Mucosa of descending colon (tissue), 3 donors: ENCODE data around the gene KAZN. TPM values are rescaled to one million over a fixed set of nuclear protein-coding genes. Genes with fewer than 3 reads are reported as not detected.
A peak's percentile ranks its signal among the peaks of the same experiment; 100 is the strongest.
"Not testable (repeated sequence)": the region's sequence is repeated elsewhere in the genome, so short reads cannot be mapped to it uniquely, and the experiment has no call there.

Experiments used
- ATAC-seq: fragments of 200-7000 bp; cut with Tn5 transposase; one replicate; pipeline ENCODE4 v1.9.1; 2020; ENCODE audit warnings: mild to moderate bottlenecking, moderate library complexity
- DNase-seq, 3 donors: peaks; one replicate each; pipeline ENCODE4 v3.0.0-alpha.2; 2020
- H3K36me3 ChIP-seq: fragments of 200-600 bp; one replicate; pipeline ENCODE4 v1.8.0; 2021; ENCODE audit warnings: low read depth, mild to moderate bottlenecking
- H3K4me1 ChIP-seq: fragments of 200-600 bp; one replicate; pipeline ENCODE4 v1.8.0; 2021; ENCODE audit warnings: low read depth, mild to moderate bottlenecking
- H3K4me3 ChIP-seq: fragments of 200-600 bp; one replicate; pipeline ENCODE4 v1.8.0; 2021; ENCODE audit warnings: mild to moderate bottlenecking
- H3K9me3 ChIP-seq: fragments of 200-600 bp; one replicate; pipeline ENCODE4 v1.8.0; 2021; ENCODE audit warnings: mild to moderate bottlenecking
- intact Hi-C, 2 donors: fragments of 100-400 bp; cut with DNase I in 1 of 2; cut with micrococcal nuclease in 1 of 2; formaldehyde crosslinking; loops; one replicate each; pipeline versions ENCODE4 v1.11.0 to v1.11.1; 2022; cut with DNase I, micrococcal nuclease
- total RNA-seq, 3 donors: library from RNA; stranded (reverse); fragmentation: NEBNext Ultra II Directional in 2 of 3; extraction: Animal tissue kit (Norgen Biotek cat#: 25700) in 2 of 3; gene quantifications; one replicate each; pipeline versions ENCODE4 v1.2.1 to v1.2.4, GENCODE V29; 2021 to 2023
- TF ChIP-seq, protein P1 (sequence below): fragments of 200-600 bp; IDR thresholded peaks from one replicate; pipeline ENCODE4 v1.8.0; 2022; ENCODE audit warnings: antibody characterized with exemption, mild to moderate bottlenecking
- donor health status: DM: no; HTN: no; CAD: no; lungs with moderate emphysema.
- donor health status: DM: no; HTN: no; CAD: no.
- donor health status: DM: no; HTN: yes; CAD: no.

The KAZN gene
- total RNA-seq, 3 donors from 2014 or later: 9.7 to 21.9 (median 15.8) TPM

DNA sequence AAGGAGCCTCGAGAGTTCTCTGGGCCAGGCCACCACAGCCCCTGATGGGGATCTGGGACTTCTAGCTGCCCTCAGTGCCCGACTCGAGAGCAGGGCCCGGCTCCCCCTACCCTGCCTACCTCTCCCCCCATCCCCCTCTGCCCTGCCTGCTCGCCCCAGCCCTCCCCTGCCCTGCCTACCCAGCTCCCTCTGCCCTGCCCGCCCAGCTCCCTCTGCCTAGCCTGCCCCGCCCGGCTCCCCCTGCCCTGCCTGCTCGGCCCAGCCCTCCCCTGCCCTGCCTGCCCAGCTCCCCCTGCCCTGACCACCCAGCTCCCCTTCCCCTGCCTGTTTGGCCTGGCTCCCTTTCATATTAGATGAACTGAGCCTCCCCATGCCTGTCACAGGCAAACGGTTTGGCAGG lies 437.6 kb downstream of the KAZN start:
- no peak for ATAC-seq
- intact Hi-C loops: no loop called here
- TF ChIP-seq, protein P1, sequence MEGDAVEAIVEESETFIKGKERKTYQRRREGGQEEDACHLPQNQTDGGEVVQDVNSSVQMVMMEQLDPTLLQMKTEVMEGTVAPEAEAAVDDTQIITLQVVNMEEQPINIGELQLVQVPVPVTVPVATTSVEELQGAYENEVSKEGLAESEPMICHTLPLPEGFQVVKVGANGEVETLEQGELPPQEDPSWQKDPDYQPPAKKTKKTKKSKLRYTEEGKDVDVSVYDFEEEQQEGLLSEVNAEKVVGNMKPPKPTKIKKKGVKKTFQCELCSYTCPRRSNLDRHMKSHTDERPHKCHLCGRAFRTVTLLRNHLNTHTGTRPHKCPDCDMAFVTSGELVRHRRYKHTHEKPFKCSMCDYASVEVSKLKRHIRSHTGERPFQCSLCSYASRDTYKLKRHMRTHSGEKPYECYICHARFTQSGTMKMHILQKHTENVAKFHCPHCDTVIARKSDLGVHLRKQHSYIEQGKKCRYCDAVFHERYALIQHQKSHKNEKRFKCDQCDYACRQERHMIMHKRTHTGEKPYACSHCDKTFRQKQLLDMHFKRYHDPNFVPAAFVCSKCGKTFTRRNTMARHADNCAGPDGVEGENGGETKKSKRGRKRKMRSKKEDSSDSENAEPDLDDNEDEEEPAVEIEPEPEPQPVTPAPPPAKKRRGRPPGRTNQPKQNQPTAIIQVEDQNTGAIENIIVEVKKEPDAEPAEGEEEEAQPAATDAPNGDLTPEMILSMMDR: no peak
- no peaks in the 10 kb centered on the region for H3K4me1 ChIP-seq
- H3K4me3 ChIP-seq: no peak overlapping the region
- no peaks in the 10 kb centered on the region for H3K36me3 ChIP-seq
- no peaks in the 10 kb centered on the region for H3K9me3 ChIP-seq
- DNase-seq: no peak

DNA sequence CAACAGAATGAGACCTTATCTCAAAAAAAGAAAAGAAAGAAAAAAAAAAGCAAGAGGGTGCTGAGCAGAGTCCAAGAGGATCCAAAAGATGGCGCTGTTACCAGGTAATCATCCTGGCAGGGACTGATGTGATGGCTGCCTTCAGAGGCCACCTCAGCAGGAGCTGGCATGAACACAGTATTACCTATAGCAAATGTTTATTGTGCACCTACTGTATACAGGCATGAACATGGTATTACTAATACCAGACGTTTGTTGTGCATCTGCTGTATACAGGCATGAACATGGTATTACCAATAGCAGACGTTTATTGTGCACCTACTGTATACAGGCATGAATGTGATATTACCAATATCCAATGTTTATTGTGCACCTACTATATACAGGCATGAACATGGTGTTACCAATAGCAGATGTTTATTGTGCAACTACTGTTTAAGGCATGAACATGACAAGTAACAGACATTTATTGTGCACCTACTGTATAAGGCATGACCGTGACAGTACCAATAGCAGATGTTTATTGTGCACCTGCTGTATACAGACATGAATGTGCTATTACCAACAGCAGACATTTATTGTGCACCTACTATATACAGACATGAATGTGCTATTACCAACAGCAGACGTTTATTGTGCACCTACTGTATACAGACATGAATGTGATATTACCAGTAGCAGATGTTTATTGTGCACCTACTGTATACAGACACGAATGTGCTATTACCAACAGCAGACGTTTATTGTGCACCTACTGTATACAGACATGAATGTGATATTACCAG lies 439.9 kb downstream of the KAZN start:
- Histone ChIP-seq H3K36me3 (no peaks in the 10 kb centered on the region), H3K9me3 (no peaks in the 10 kb centered on the region), H3K4me1 (no peaks in the 10 kb centered on the region), H3K4me3 (no peak overlapping the region)
- intact Hi-C loops: no loop called here
- ATAC-seq (peak; percentile 42), DNase-seq (no peak)
- TF ChIP-seq, protein P1: no peak

DNA sequence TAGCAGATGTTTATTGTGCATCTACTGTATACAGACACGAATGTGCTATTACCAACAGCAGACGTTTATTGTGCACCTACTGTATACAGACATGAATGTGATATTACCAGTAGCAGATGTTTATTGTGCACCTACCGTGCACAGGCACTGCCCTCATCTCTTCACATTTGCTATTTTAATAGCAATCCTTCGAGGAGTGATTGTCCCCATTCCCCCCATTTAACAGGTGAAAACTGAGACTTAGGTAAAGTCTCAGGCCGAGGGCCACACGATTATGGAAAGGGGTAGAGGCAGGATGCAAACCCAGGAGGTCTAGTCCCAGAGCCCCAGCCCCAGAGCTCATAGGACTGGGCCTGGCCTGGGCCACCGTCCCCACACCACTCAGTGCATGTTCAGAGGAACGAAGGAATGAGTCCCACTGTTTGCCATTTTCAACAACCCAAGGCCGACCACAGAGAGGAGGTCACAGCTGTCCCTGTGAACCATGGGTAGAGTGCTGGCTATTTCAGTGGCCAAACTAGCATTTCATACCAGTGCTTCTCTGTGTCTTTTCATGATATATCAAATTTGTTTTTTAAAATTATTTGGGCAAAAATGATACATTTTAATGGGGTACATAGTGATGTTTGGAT lies 440.6 kb downstream of the KAZN start:
- Histone ChIP-seq H3K4me3 (no peak overlapping the region), H3K36me3 (no peaks in the 10 kb centered on the region), H3K4me1 (no peaks in the 10 kb centered on the region), H3K9me3 (no peaks in the 10 kb centered on the region)
- TF ChIP-seq, protein P1: no peak
- ATAC-seq (no peak), DNase-seq (no peak)
- intact Hi-C loops: no loop called here

DNA sequence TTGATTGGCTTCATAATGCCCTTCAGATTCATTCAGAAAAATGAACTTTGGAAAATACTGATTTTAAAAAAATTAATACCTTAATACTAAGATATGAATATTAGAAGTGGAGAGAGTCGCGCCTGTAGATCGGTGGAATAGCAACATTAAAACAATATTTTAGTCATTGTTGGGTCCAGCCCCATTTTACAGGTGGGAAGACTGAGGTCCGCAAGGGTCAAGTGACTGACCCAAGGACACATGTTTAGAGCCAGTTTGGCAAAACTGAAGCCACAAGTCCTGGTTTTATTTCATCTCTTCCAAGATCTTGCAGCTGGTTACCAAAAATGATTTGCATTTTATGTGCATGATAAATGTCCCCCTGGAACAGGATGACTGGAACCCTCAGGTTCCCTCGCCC lies 441.4 kb downstream of the KAZN start:
- no peaks in the 10 kb centered on the region for H3K9me3 ChIP-seq
- TF ChIP-seq, protein P1: no peak
- H3K36me3 ChIP-seq: no peaks in the 10 kb centered on the region
- no peak overlapping the region for H3K4me3 ChIP-seq
- intact Hi-C loops: loop anchor here in 1 of 2 donors (10.0 kb wide), 1 partner anchor 265 kb away; no protein-coding TSS in a partner anchor
- DNase-seq: no peak
- no peaks in the 10 kb centered on the region for H3K4me1 ChIP-seq
- no peak for ATAC-seq

DNA sequence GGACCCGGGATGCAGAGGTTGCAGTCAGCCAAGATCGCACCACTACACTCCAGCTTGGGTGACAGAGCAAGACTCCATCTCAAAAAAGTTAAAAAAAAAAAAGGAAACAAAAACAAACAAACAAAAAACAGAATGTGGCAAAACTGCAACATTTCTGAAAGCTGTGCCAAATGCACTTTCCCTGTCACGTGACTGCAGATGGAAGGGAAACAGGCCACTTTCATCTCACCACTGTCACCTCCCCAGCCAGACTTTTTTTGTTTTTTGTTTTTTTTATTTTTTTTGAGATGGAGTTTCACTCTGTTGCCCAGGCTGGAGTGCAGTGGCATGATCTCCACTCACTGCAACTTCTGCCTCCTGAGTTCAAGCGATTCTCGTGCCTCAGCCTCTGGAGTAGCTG lies 442.2 kb downstream of the KAZN start:
- H3K36me3 ChIP-seq, H3K4me1 ChIP-seq, ATAC-seq, H3K4me3 ChIP-seq, H3K9me3 ChIP-seq, DNase-seq: not testable (repeated sequence)
- intact Hi-C loops: loop anchor here in 1 of 2 donors (10.0 kb wide), 1 partner anchor 266 kb away; no protein-coding TSS in a partner anchor

DNA sequence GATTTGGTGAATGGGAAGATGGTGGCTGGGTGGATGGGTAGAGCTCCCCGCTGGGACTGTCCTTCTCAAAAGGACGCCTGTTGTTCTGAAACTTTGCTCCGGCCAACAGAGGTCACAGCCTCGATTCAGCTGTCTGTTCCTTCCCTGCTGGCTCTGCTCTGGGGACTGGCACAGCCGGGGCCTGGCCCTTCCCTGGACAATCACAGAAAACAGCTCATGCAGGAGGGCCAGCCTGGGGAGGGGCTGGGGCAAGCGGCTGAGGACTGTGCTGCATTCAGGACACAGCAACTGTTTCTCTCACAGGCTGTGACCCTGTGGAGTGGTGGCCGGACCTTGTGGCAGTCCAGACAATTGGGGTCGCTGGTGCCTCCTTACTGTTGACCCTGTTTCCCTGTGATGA lies 444.4 kb downstream of the KAZN start:
- intact Hi-C loops: loop anchor here in 1 of 2 donors (10.0 kb wide), 1 partner anchor 268 kb away; no protein-coding TSS in a partner anchor
- DNase-seq (no peak), ATAC-seq (no peak)
- no peak overlapping the region for H3K4me3 ChIP-seq
- H3K4me1 ChIP-seq: no peaks in the 10 kb centered on the region
- H3K36me3 ChIP-seq: no peaks in the 10 kb centered on the region
- TF ChIP-seq, protein P1: no peak
- H3K9me3 ChIP-seq: no peaks in the 10 kb centered on the region
